HL-60 (cell line): Measurements from ENCODE around the gene HPF1.

ENCODE experiments used
- CTCF ChIP-seq: IDR thresholded peaks from one replicate; pipeline ENCODE4 v1.5.1; 2011; ENCODE audit warnings: low read length, control low read depth, inconsistent platforms; ENCODE audit not compliant: insufficient read depth
- GABPA ChIP-seq: IDR thresholded peaks from 2 replicates; pipeline ENCODE4 v1.6.1; 2012; ENCODE audit warnings: low read depth
- POLR2AphosphoS5 ChIP-seq: IDR thresholded peaks from 2 replicates; pipeline ENCODE4 v1.6.1; 2012; ENCODE audit warnings: low read depth
- TF ChIP-seq, protein P1 (sequence below): IDR thresholded peaks from 2 replicates; pipeline ENCODE4 v1.6.1; 2012; ENCODE audit warnings: low read depth; ENCODE audit not compliant: insufficient replicate concordance

- TF ChIP-seq, protein P1, sequence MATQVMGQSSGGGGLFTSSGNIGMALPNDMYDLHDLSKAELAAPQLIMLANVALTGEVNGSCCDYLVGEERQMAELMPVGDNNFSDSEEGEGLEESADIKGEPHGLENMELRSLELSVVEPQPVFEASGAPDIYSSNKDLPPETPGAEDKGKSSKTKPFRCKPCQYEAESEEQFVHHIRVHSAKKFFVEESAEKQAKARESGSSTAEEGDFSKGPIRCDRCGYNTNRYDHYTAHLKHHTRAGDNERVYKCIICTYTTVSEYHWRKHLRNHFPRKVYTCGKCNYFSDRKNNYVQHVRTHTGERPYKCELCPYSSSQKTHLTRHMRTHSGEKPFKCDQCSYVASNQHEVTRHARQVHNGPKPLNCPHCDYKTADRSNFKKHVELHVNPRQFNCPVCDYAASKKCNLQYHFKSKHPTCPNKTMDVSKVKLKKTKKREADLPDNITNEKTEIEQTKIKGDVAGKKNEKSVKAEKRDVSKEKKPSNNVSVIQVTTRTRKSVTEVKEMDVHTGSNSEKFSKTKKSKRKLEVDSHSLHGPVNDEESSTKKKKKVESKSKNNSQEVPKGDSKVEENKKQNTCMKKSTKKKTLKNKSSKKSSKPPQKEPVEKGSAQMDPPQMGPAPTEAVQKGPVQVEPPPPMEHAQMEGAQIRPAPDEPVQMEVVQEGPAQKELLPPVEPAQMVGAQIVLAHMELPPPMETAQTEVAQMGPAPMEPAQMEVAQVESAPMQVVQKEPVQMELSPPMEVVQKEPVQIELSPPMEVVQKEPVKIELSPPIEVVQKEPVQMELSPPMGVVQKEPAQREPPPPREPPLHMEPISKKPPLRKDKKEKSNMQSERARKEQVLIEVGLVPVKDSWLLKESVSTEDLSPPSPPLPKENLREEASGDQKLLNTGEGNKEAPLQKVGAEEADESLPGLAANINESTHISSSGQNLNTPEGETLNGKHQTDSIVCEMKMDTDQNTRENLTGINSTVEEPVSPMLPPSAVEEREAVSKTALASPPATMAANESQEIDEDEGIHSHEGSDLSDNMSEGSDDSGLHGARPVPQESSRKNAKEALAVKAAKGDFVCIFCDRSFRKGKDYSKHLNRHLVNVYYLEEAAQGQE: no peak
- TF ChIP-seq CTCF (no peak), POLR2AphosphoS5 (no peak), GABPA (no peak)
Observed at GRCh38 chr4:169744601-169745000, 13.1 kb downstream of the HPF1 start.
